Stimulated activated effector memory CD8-positive, alpha-beta T cell treated with anti-CD3 and anti-CD28 coated beads, Interleukin-12 subunit alpha, Interleukin-12 subunit beta, amount 100 ng/mL, for 72 hours (primary cell): Measurements from ENCODE around the gene CNPY2.
"Not testable (repeated sequence)": the region's sequence is repeated elsewhere in the genome, so short reads cannot be mapped to it uniquely, and the experiment has no call there.

ENCODE experiments used
- ATAC-seq: fragments of 150-1000 bp; cut with Tn5 transposase; 2 replicates; pipeline ENCODE4 v1.10.0; 2021
- DNase-seq, 2 donors: peaks; one replicate each; pipeline ENCODE4 v3.0.0; 2021 to 2022; ENCODE audit warnings: low spot score in 2 of 2
- H3K27ac Mint-ChIP-seq: one replicate; pipeline ENCODE4 v1.8.0; 2022; ENCODE audit warnings: mild to moderate bottlenecking, mixed read lengths
- H3K36me3 Mint-ChIP-seq: one replicate; pipeline ENCODE4 v1.8.0; 2022; ENCODE audit warnings: mild to moderate bottlenecking, mixed read lengths
- H3K4me1 Mint-ChIP-seq: one replicate; pipeline ENCODE4 v1.8.0; 2022; ENCODE audit warnings: mixed read lengths
- H3K4me3 Mint-ChIP-seq: one replicate; pipeline ENCODE4 v1.8.0; 2022; ENCODE audit warnings: mild to moderate bottlenecking, mixed read lengths
- H3K9me3 Mint-ChIP-seq: one replicate; pipeline ENCODE4 v1.8.0; 2022; ENCODE audit warnings: mixed read lengths

The CNPY2 gene

DNA sequence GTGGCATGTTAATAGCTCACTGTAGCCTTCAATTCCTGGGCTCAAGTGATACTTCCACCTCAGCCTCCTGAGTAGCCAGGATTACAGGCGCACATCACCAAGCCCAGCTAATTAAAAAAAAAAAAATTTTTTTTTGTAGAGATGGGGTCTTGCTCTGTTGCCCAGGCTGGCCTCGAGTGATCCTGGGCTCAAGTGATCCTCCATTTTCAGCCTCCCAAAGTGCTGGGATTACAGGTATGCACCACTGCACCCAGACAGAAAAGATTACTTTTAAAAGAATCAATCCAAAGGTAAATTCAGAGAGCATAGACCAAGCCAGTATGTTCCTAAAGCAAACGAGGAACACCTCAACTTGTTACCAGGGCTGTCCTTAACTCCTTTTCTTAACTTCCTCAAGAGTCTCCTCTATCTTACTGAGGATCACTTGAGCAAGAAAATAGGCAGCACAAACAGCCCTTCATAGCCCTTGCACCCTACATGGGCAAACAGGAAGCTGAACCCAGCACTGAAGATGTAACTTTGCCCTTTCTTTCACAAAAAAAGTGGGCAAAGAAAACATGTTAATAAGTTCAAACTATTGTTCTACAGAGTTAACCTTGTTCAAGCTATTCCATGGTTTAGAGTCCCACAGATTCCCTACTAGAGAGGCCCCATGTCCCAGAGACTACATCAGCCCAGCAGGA lies 26.9 kb downstream of the CNPY2 start:
- H3K4me3 Mint-ChIP-seq, result no peak overlapping the region
- ATAC-seq (no peak), DNase-seq (no peak)
- H3K27ac Mint-ChIP-seq, result no peak overlapping the region
- peaks cover 9% of the 10 kb centered on the region for H3K4me1 Mint-ChIP-seq
- no peaks in the 10 kb centered on the region for H3K9me3 Mint-ChIP-seq
- peaks cover 99% of the 10 kb centered on the region for H3K36me3 Mint-ChIP-seq

DNA sequence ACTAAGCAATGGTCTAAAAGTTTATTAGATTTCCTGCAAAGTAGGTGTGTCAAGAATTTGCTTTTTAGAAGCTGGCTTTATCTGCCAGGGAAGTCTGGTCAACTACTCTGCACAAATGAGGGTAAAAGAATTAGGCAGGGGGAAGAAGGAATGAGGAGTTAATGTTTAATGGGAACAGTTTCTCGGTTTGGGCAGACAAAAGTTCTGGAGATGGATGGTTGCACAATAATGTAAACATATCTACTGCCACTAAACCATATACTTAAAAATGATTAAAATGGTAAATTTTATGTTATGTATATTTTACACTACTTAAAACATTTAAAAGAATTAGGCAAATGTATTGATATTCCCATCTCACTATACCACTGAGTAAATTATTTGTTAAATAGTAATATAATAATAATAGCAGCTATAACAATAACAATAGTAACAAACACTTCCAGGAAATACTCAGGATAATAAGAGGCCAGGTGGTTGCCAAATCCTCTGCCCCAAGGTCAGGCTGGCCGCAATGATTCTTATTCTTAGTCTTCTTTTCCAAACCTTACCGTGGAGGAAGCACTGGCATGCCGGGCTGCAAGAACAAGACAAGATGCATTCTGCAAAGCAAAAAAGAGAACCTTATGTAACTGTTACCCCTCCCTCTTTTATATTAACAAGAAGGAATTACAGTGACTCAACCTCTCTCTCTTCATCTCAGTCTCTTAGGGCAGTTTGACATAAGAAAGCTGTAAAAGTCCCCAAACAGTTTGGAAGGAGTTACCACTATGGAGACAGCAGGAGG lies 29.6 kb downstream of the CNPY2 start:
- peaks cover 99% of the 10 kb centered on the region for H3K36me3 Mint-ChIP-seq
- peaks cover 3% of the 10 kb centered on the region for H3K4me1 Mint-ChIP-seq
- H3K4me3 Mint-ChIP-seq, result no peak overlapping the region
- peak overlapping the region; percentile 67 for H3K27ac Mint-ChIP-seq
- no peak for ATAC-seq
- H3K9me3 Mint-ChIP-seq, result no peaks in the 10 kb centered on the region
- DNase-seq, result no peak

DNA sequence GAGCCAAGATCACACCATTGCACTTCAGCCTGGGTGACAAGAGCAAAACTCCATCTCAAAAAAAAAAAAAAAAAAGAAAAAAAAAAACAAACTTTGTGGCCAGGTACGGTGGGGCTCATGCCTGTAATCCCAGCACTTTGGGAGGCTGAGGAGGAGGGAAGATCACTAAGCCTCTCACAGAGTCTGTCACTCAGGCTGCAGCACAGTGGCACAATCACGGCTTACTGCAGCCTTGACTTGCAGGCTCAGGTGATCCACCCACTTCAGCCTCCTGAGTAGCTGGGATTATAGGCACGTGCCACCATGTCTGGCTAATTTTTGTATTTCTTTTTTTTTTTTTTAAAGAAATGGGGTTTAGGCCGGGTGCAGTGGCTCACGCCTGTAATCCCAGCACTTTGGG lies 31.5 kb downstream of the CNPY2 start:
- not testable (repeated sequence) for ATAC-seq

DNA sequence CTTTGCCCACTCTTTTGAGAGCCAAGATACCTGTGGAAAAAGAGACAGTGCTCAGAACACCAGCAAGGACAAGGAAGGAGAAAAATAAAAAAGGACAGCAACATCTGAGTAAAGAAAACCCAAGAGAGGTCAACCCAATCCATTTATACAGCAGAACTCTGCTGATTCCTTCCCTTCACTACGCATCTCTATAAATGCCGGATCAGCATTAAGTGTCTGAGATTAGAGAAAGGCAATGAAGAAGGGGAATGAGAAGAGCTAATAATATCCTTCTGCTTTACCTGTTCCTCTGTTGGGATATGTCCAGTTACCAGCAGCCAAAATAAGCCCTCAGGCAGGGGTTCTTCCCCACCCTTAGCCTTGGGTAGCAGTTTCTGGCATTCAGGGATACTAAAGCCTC lies 33.2 kb downstream of the CNPY2 start:
- no peak for DNase-seq
- Mint-ChIP-seq H3K9me3 (no peaks in the 10 kb centered on the region), H3K4me1 (no peaks in the 10 kb centered on the region), H3K27ac (peak overlapping the region; percentile 79), H3K4me3 (no peak overlapping the region), H3K36me3 (peaks cover 100% of the 10 kb centered on the region)
- no peak for ATAC-seq

More for the DNA sequence above, 31.5 kb downstream of the CNPY2 start:
- not testable (repeated sequence) for H3K27ac Mint-ChIP-seq, H3K4me1 Mint-ChIP-seq, H3K4me3 Mint-ChIP-seq, H3K9me3 Mint-ChIP-seq, DNase-seq
- H3K36me3 Mint-ChIP-seq, result peaks cover 99% of the 10 kb centered on the region

DNA sequence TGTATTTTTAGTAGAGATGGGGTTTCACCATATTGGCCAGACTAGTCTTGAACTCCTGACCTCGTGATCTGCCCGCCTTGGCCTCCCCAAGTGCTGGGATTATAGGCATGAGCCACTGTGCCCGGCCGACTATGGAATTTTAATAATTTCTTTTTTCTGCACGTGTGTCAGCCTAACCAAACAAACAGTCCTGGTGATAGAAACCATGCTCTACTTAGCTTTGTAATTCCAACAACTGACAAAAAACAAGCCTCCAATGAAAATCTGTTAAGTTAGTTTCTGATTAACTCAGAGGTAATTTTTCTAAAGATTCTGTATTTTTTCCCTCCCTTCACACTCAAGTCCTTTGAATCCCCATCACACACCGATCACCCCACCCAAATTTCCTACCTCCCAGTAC lies 33.8 kb downstream of the CNPY2 start:
- H3K4me3 Mint-ChIP-seq, result no peak overlapping the region
- peaks cover 100% of the 10 kb centered on the region for H3K36me3 Mint-ChIP-seq
- H3K4me1 Mint-ChIP-seq, result no peaks in the 10 kb centered on the region
- H3K9me3 Mint-ChIP-seq, result no peaks in the 10 kb centered on the region
- H3K27ac Mint-ChIP-seq, result peak overlapping the region; percentile 79
- DNase-seq (no peak), ATAC-seq (no peak)

DNA sequence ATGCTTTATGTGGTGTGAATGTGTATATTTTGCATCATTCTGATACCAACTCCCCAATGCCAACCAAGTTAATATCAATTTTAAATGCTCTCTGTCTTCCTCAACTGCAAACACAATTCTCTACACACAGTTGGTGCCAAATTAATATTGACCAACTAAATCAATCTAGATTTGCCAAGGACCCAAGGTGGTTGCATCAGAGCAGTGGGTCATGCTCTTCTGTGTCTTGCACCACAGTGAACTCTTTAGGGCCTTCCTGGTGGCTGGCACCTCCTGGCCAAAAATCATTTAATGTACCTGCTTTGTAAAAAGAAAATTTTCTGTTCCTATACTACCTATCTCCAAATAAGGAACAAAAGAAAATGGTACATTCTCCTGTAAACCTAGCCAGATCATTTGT lies 34.9 kb downstream of the CNPY2 start:
- DNase-seq (no peak), ATAC-seq (no peak)
- Mint-ChIP-seq H3K36me3 (peaks cover 100% of the 10 kb centered on the region), H3K4me1 (no peaks in the 10 kb centered on the region), H3K4me3 (no peak overlapping the region), H3K27ac (no peak overlapping the region), H3K9me3 (no peaks in the 10 kb centered on the region)

DNA sequence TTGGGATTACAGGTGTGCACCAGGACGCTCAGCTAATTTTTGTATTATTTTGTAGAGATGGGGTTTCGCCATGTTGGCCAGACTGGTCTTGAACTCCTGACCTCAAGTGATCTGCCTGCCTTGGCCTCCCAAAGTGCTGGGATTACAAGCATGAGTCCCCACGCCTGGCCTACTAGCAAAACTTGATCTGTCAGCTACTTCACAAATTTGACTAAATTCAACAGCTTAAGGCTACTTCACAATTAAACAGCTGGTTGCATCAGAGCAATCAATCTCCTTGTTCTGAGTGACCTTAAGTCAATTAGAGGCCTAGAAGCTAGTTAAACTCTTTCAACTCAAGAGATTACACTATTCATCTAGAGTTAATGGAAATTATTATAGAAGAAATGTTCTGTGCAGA lies 36.9 kb downstream of the CNPY2 start:
- H3K27ac Mint-ChIP-seq, result peak overlapping the region; percentile 29

DNA sequence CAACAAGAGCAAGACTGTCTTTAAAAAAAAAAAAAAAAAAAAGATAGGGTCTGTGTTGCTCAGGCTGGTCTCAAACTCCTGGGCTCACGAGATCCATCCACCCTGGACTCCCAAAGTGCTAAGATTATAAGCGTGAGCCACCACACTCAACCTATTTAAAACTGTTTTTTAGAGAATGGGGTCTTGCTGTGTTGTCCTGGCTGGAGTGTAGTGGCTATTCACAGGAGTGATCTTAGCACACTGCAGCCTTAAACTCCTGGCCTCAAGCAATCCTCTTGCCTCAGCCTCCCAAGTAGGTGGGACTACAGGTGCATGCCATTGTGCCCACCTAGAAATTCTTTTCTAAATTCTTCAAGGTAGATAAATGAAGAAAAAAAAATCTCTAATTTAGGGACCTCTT lies 41.5 kb downstream of the CNPY2 start:
- Mint-ChIP-seq H3K4me3 (no peak overlapping the region), H3K9me3 (no peaks in the 10 kb centered on the region), H3K4me1 (no peaks in the 10 kb centered on the region), H3K36me3 (peaks cover 96% of the 10 kb centered on the region), H3K27ac (no peak overlapping the region)
- ATAC-seq (no peak), DNase-seq (no peak)

More for the DNA sequence above, 36.9 kb downstream of the CNPY2 start:
- H3K4me3 Mint-ChIP-seq, result no peak overlapping the region
- no peaks in the 10 kb centered on the region for H3K4me1 Mint-ChIP-seq
- no peak for ATAC-seq
- no peaks in the 10 kb centered on the region for H3K9me3 Mint-ChIP-seq
- peaks cover 100% of the 10 kb centered on the region for H3K36me3 Mint-ChIP-seq
- DNase-seq, result no peak

DNA sequence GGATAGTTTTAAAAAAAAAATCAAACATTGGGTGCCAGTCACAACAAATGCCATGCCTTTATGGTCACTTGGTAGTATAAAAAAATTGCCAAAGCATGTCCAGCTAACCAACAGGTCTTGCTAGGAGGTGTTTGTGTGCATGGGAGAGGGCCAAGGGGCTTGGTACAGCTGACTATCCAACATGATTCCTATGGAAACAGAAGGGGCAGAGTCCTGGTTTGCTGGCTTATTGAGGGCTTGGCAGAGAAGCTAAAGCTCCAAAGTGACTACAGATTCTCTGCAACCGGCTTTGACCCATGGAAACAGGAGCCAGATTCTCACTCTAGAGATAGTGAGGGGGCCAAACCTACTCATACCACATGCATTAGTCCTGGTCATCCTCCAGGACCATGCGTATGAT lies 43.3 kb downstream of the CNPY2 start:
- peaks cover 81% of the 10 kb centered on the region for H3K36me3 Mint-ChIP-seq
- not testable (repeated sequence) for H3K4me1 Mint-ChIP-seq

DNA sequence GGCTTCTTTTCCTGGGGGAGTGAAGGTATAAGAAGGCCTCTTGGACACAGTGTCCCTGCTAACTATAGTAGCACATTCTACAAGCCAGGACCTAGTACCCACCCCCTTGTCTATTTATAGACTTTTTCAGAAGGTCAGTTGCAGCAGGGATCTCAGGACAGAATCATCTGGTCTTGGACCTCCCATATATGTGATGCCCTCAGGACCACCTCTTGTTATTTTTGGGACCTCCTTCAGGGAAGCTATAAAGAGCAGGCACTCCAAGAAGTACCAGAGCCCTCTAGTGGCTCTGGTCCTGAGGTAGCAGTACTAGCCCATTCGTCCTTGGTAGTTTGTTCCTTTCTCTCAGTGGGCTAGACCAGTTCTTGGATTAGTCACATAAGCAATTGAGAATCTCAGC lies 44.8 kb downstream of the CNPY2 start:
- H3K4me3 Mint-ChIP-seq, result no peak overlapping the region
- peak overlapping the region; percentile 63 for H3K27ac Mint-ChIP-seq
- peaks cover 18% of the 10 kb centered on the region for H3K4me1 Mint-ChIP-seq
- peaks cover 67% of the 10 kb centered on the region for H3K36me3 Mint-ChIP-seq
- H3K9me3 Mint-ChIP-seq, result no peaks in the 10 kb centered on the region
- ATAC-seq (no peak), DNase-seq (no peak)

More for the DNA sequence above, 43.3 kb downstream of the CNPY2 start:
- not testable (repeated sequence) for H3K4me3 Mint-ChIP-seq, H3K9me3 Mint-ChIP-seq, DNase-seq, ATAC-seq
- H3K27ac Mint-ChIP-seq, result peak overlapping the region; percentile 63

DNA sequence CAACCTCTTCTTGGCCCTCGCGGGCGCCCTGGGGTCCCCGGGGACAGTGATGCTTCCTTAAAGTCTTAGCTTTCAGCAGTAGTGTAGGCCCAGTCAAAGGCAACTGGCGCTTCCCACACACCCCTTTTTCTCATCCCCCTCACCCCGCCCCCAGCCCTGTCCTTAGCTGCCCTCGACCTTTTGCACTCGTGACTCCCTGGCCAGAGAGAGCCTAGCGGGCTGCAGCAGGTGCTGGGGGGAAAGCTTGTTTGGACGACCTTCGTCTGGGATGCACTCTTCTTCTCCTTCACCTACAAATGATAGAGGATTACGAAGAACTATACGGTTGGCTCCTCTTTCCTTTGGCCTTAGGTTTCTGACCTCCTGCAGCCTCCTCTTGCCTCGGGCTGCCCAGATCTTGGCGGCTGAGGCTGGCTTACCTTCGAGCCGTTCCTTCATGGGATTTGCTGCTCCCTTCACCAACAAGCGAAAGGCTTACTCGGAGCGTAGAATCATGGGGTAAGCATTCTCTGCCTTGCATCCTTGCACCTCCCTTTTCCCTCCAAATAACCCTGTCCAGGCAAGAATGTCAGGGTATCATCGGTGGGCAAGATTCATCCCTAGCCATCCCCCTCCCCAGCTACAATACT lies 48.2 kb downstream of the CNPY2 start:
- ATAC-seq (no peak), DNase-seq (no peak)
- Mint-ChIP-seq H3K4me1 (peaks cover 18% of the 10 kb centered on the region), H3K27ac (peak overlapping the region; percentile 95), H3K36me3 (peaks cover 32% of the 10 kb centered on the region), H3K4me3 (peak overlapping the region; percentile 95), H3K9me3 (no peaks in the 10 kb centered on the region)

DNA sequence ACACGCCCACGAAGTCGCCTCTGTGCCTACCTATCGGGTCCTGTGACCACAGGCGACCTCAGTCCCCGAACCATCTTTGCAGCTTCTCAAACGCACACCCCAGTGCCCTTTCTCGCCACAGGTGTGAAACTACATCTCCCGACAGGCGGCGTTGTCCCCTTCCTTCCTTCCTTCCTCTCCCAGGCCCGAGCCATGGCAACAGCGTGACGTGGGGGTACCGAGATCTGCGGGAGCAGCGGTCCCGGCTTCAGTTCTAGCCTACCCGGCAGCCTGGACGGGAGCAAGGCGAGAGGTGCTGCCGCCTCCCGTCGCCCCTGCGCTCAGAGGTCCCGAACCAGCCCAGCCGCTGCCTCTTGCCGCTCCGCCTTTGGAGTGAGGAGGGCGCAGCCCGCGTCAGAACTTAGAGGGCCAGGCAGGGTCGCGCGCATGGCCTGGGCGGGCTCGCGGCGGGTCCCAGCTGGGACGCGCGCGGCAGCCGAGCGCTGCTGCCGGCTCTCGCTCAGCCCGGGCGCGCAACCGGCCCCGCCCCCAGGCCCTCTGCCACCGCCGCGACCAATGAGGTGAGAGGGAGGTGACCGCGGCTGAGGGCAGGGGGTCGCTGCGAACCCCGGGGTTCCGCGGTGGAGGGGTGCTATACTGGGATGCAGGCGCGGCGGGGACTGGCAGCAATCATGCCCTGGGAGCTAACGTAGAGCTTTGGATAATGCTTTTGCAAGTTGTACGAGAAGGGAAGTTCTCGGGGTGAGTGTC lies 48.9 kb downstream of the CNPY2 start, which contains the start of gene COQ10A:
COQ10A (plus strand) TSS at position 250 of the 750 bp plus-strand sequence; CDS start at position 427, 177 bp downstream.
- ATAC-seq (peak; percentile 96), DNase-seq (peak; percentile 71 to 93)
- H3K9me3 Mint-ChIP-seq, result no peaks in the 10 kb centered on the region
- H3K36me3 Mint-ChIP-seq, result peaks cover 25% of the 10 kb centered on the region
- H3K4me1 Mint-ChIP-seq, result peaks cover 18% of the 10 kb centered on the region
- peak within 1 kb of the TSS; percentile 95 for H3K4me3 Mint-ChIP-seq
- peak within 1 kb of the TSS; percentile 95 for H3K27ac Mint-ChIP-seq

DNA sequence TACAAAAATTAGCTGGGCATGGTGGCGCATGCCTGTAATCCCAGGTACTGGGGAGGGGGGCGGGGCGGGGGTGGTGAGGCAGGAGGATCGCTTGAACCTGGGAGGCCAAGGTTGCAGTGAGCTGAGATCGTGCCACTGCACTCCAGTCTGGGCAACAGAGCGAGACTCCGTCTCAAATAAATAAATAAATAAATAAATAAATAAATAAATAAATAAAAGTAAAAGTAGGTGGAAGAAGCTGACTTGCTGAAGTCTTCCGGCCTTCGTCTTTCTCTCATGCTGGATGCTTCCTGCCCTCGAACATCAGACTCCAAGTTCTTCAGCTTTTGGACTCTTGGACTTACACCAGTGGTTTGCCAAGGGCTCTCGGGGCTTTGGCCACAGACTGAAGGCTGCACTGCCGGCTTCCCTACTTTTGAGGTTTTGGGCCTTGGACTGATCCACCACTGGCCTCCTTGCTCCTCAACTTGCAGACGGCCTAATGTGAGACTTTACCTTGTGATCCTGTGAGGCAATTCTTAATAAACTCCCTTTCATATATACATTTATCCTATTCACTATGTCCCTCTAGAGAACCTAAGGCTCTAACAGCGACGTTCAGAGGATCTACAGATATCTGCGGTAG lies 49.6 kb downstream of the CNPY2 start:
- DNase-seq, H3K9me3 Mint-ChIP-seq, ATAC-seq: not testable (repeated sequence)
- H3K36me3 Mint-ChIP-seq, result peaks cover 20% of the 10 kb centered on the region
- H3K27ac Mint-ChIP-seq, result peak overlapping the region; percentile 95
- peak overlapping the region; percentile 95 for H3K4me3 Mint-ChIP-seq
- peaks cover 18% of the 10 kb centered on the region for H3K4me1 Mint-ChIP-seq

DNA sequence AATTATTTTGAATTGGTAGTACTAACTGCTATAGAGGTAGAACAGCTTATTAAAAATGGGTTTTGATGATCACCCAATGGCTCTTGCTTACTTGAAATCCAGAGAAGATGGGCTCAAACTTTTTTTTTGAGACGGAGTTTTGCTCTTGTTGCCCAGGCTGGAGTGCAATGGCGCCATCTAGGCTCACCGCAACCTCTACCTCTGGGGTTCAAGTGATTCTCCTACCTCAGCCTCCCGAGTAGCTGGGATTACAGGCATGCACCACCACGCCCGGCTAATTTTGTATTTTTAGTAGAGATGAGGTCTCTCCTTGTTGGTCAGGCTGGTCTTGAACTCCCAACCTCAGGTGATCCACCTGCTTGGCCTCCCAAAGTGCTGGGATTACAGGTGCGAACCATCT lies 52.8 kb downstream of the CNPY2 start:
- not testable (repeated sequence) for ATAC-seq, H3K27ac Mint-ChIP-seq, H3K36me3 Mint-ChIP-seq, DNase-seq, H3K9me3 Mint-ChIP-seq, H3K4me3 Mint-ChIP-seq
- H3K4me1 Mint-ChIP-seq, result peaks cover 23% of the 10 kb centered on the region
